Calu3 (cell line): ENCODE results near the gene FRMD6. TPM values are rescaled to one million over a fixed set of nuclear protein-coding genes. Genes with fewer than 3 reads are reported as not detected.
"Not testable (repeated sequence)": the region's sequence is repeated elsewhere in the genome, so short reads cannot be mapped to it uniquely, and the experiment has no call there.

Experiments
- BruUV-seq: library from RNA; stranded (reverse); fragments of 400-500 nt; replicated peaks from 2 replicates; lab custom pipeline; 2021; lab: Mats Ljungman, UMichigan
- CTCF ChIA-PET: fragments of 300-600 bp; sonication (Branson Sonifier 250); formaldehyde crosslinking; loops from one replicate; lab custom pipeline; 2022; ENCODE audit warnings: antibody characterized with exemption; lab: Charles Lee
- DNase-seq: peaks from one replicate; pipeline ENCODE4 v3.0.0; 2022
- H3K27ac Mint-ChIP-seq: one replicate; pipeline ENCODE4 v1.8.0; 2022; ENCODE audit warnings: mixed read lengths; ENCODE audit not compliant: unreplicated experiment
- H3K27me3 Mint-ChIP-seq: one replicate; pipeline ENCODE4 v1.8.0; 2022; ENCODE audit warnings: mixed read lengths; ENCODE audit not compliant: unreplicated experiment
- H3K36me3 Mint-ChIP-seq: one replicate; pipeline ENCODE4 v1.8.0; 2022; ENCODE audit warnings: mild to moderate bottlenecking, moderate library complexity, mixed read lengths; ENCODE audit not compliant: insufficient read depth, unreplicated experiment
- H3K4me1 Mint-ChIP-seq: one replicate; pipeline ENCODE4 v1.8.0; 2022; ENCODE audit warnings: mild to moderate bottlenecking, low read depth, mixed read lengths; ENCODE audit not compliant: unreplicated experiment
- H3K4me3 Mint-ChIP-seq: one replicate; pipeline ENCODE4 v1.8.0; 2022; ENCODE audit warnings: mild to moderate bottlenecking, low read depth, moderate library complexity, mixed read lengths; ENCODE audit not compliant: unreplicated experiment
- H3K9me3 Mint-ChIP-seq: one replicate; pipeline ENCODE4 v1.8.0; 2022; ENCODE audit warnings: low read depth, mixed read lengths; ENCODE audit not compliant: unreplicated experiment
- intact Hi-C: fragments of 100-400 bp; cut with micrococcal nuclease; formaldehyde crosslinking; loops from one replicate; pipeline ENCODE4 v1.10.0; 2022; ENCODE audit not compliant: unreplicated experiment
- total RNA-seq: library from RNA; stranded (reverse); gene quantifications from 2 replicates; pipeline ENCODE4 v1.2.3, GENCODE V29; 2022
- TF ChIP-seq, protein P1 (sequence below): fragments of 200-600 bp; IDR thresholded peaks from one replicate; pipeline ENCODE4 v1.8.0; 2022; ENCODE audit warnings: antibody characterized with exemption; ENCODE audit not compliant: unreplicated experiment

FRMD6 gene
- total RNA-seq, 1 experiment from 2014 or later, result 33.3 TPM

DNA sequence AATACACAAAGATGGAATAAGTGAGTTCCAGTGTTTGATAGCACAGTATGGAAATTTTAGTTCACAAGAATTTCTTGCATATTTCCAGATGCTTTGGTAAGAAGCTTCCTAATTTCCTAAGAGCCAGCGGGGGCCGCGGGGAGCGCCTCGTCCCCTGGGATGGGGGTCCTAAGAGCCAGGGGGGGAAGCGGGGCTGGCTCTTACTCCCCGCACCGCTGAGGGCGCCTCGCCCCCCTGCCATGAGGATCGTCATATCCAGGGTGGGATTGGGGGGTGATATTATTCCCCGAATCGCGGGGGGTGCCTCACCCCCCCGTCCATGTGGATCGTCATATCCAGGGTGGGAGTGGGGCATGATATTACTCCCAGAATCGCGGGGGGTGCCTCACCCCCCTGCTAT is 108.2 kb downstream of the FRMD6 start:
- no peak overlapping the region for H3K4me3 Mint-ChIP-seq
- H3K4me1 Mint-ChIP-seq, result no peaks in the 10 kb centered on the region
- CTCF ChIA-PET, result no interaction called here
- no TSS peak for BruUV-seq
- intact Hi-C loops, result no loop called here
- H3K9me3 Mint-ChIP-seq, result no peaks in the 10 kb centered on the region
- DNase-seq, result no peak
- TF ChIP-seq, protein P1, sequence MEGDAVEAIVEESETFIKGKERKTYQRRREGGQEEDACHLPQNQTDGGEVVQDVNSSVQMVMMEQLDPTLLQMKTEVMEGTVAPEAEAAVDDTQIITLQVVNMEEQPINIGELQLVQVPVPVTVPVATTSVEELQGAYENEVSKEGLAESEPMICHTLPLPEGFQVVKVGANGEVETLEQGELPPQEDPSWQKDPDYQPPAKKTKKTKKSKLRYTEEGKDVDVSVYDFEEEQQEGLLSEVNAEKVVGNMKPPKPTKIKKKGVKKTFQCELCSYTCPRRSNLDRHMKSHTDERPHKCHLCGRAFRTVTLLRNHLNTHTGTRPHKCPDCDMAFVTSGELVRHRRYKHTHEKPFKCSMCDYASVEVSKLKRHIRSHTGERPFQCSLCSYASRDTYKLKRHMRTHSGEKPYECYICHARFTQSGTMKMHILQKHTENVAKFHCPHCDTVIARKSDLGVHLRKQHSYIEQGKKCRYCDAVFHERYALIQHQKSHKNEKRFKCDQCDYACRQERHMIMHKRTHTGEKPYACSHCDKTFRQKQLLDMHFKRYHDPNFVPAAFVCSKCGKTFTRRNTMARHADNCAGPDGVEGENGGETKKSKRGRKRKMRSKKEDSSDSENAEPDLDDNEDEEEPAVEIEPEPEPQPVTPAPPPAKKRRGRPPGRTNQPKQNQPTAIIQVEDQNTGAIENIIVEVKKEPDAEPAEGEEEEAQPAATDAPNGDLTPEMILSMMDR, result no peak
- peaks cover 25% of the 10 kb centered on the region for H3K27me3 Mint-ChIP-seq
- H3K36me3 Mint-ChIP-seq, result no peaks in the 10 kb centered on the region
- H3K27ac Mint-ChIP-seq, result no peak overlapping the region

DNA sequence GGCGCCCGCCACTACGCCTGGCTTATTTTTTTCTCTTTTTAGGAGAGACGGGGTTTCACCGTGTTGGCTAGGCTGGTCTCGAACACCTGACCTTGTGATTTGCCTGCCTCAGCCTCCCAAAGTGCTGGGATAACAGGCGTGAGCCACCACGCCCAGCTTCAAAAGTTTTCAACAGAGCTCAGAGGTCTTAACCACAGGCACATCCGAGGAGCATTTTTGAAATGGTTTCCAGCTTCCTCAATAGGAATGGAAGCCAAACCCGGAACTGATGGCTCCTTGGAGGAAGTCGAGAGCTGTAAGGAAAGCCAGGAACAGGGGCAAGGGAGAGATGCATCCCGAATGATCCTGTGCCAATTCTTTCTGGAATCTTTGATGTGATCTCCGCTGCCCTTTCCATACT is 114.0 kb downstream of the FRMD6 start:
- H3K9me3 Mint-ChIP-seq, BruUV-seq, H3K36me3 Mint-ChIP-seq, H3K4me1 Mint-ChIP-seq, DNase-seq, intact Hi-C loops, CTCF ChIA-PET, H3K27ac Mint-ChIP-seq, H3K4me3 Mint-ChIP-seq: not testable (repeated sequence)
- peaks cover 29% of the 10 kb centered on the region for H3K27me3 Mint-ChIP-seq

DNA sequence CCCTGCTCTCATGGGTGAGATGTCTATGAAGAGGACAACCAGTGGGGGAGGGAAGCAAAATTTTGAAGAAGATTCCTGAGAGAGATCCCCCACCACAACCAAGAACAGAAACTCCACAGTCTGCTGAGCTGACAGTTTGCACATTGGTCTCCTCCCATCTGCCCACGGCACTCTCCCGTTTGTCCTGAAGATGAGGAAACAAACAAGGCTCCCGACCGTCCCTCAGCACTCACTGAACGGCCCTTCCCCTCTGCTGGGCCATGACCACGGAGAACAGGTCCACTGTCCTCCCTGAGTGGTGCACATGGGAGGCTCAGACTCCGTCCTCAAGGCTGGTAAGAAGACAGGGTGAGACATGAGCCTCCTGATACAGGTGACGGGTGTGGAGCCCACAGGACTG is 114.9 kb downstream of the FRMD6 start:
- H3K27ac Mint-ChIP-seq, CTCF ChIA-PET, intact Hi-C loops, BruUV-seq, H3K4me1 Mint-ChIP-seq, H3K4me3 Mint-ChIP-seq, H3K9me3 Mint-ChIP-seq, DNase-seq, H3K36me3 Mint-ChIP-seq: not testable (repeated sequence)
- H3K27me3 Mint-ChIP-seq, result peaks cover 29% of the 10 kb centered on the region

DNA sequence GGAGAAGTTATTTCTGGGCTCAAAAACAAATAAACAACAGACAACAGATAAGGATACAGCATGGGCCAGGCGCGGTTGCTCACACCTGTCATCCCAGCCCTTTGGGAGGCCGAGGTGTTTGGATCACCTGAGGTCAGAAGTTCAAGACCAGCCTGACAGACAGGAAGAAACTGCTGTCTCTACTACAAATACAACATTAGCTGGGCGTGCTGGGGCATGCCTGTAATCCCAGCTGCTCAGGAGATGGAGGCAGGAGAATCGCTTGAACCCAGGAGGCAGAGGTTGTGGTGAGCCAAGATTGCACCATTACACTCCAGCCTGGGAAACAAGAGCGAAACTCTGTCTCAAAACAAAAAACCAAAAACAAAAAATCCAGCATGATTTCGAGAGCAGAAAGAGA is 117.6 kb downstream of the FRMD6 start:
- DNase-seq, H3K4me1 Mint-ChIP-seq, BruUV-seq, H3K36me3 Mint-ChIP-seq, intact Hi-C loops, H3K27ac Mint-ChIP-seq, H3K4me3 Mint-ChIP-seq, H3K9me3 Mint-ChIP-seq: not testable (repeated sequence)
- CTCF ChIA-PET, result interaction anchor here (0.6 kb wide), 1 partner anchor 433 kb away, joined by 3 read pairs; no protein-coding TSS in a partner anchor
- peaks cover 14% of the 10 kb centered on the region for H3K27me3 Mint-ChIP-seq

DNA sequence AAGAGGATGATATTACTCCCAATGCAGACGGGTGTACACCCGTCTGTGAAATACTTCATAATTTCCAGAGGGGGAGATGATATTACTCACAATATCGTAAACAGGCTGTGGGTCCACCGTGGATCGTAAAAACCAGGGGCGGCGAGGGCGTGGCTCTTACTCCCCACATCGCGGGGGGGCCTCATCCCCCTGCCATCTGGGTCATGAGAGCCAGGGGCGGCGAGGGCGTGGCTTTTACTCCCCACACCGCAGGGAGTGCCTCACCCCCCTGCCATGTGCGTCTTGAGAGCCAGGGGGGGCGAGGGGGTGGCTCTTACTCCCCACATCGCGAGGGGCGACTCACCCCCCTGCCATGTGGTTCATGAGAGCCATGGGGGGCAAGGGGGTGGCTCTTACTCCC is 122.5 kb downstream of the FRMD6 start:
- intact Hi-C loops, result no loop called here
- peaks cover 7% of the 10 kb centered on the region for H3K36me3 Mint-ChIP-seq
- DNase-seq, result no peak
- peaks cover 8% of the 10 kb centered on the region for H3K4me1 Mint-ChIP-seq
- TF ChIP-seq, protein P1, result no peak
- CTCF ChIA-PET, result no interaction called here
- H3K9me3 Mint-ChIP-seq, result no peaks in the 10 kb centered on the region
- peak overlapping the region; percentile 66 for H3K4me3 Mint-ChIP-seq
- H3K27me3 Mint-ChIP-seq, result no peaks in the 10 kb centered on the region
- BruUV-seq, result no TSS peak
- peak overlapping the region; percentile 38 for H3K27ac Mint-ChIP-seq
